Osteoblast (primary cell): ENCODE data around the gene HOXD13. TPM values are rescaled to one million over a fixed set of nuclear protein-coding genes. Genes with fewer than 3 reads are reported as not detected.

Experiments
- DNase-seq: peaks from one replicate; pipeline ENCODE4 v3.0.0; 2011; ENCODE audit warnings: low spot score, mixed read lengths; ENCODE audit not compliant: insufficient read length; ENCODE audit errors: missing footprints
- H2AFZ ChIP-seq: 2 replicates; pipeline ENCODE4 v1.6.0; 2011; ENCODE audit warnings: mild to moderate bottlenecking, low read length
- H3K27ac ChIP-seq: 2 replicates; pipeline ENCODE4 v1.5.1; 2011; ENCODE audit warnings: mild to moderate bottlenecking, low read depth, low read length, moderate library complexity
- H3K27me3 ChIP-seq: 2 replicates; pipeline ENCODE4 v1.6.0; 2012; ENCODE audit warnings: mild to moderate bottlenecking, control low read depth, inconsistent platforms, low read length, moderate library complexity; ENCODE audit not compliant: insufficient read depth
- H3K36me3 ChIP-seq: 2 replicates; pipeline ENCODE4 v1.5.1; 2011; ENCODE audit warnings: mild to moderate bottlenecking, low read length, control low read depth, moderate library complexity; ENCODE audit not compliant: insufficient read depth
- H3K4me1 ChIP-seq: 2 replicates; pipeline ENCODE4 v1.5.1; 2011; ENCODE audit warnings: mild to moderate bottlenecking, low read length, control low read depth, moderate library complexity; ENCODE audit not compliant: insufficient read depth
- H3K4me2 ChIP-seq: 2 replicates; pipeline ENCODE4 v1.6.0; 2011; ENCODE audit warnings: mild to moderate bottlenecking, low read length; ENCODE audit not compliant: insufficient read depth
- H3K4me3 ChIP-seq: fragments of 200-600 bp; sonication (generic); 3 replicates; pipeline ENCODE4 v1.5.1; 2012; ENCODE audit warnings: mild to moderate bottlenecking, low read length, inconsistent platforms; ENCODE audit not compliant: insufficient read depth
- H3K79me2 ChIP-seq: 2 replicates; pipeline ENCODE4 v1.6.0; 2012; ENCODE audit warnings: mild to moderate bottlenecking, low read length, control low read depth, inconsistent platforms; ENCODE audit not compliant: insufficient read depth
- H3K9me3 ChIP-seq: 2 replicates; pipeline ENCODE4 v1.5.1; 2011; ENCODE audit warnings: low read depth, low read length, control low read depth
- H4K20me1 ChIP-seq: 2 replicates; pipeline ENCODE4 v1.6.0; 2012; ENCODE audit warnings: mild to moderate bottlenecking, low read length, control low read depth; ENCODE audit not compliant: insufficient read depth
- total RNA-seq: library from RNA; depleted of rRNA; stranded (reverse); fragments of >200 nt; gene quantifications from 2 replicates; pipeline ENCODE4 v1.2.3, GENCODE V29; 2012
- TF ChIP-seq, protein P1 (sequence below): IDR thresholded peaks from 2 replicates; pipeline ENCODE4 v1.5.1; 2011; ENCODE audit warnings: mild to moderate bottlenecking, low read depth, low read length, moderate library complexity; ENCODE audit errors: extremely low read depth

Gene HOXD13
- total RNA-seq, 1 donor, result not detected

DNA sequence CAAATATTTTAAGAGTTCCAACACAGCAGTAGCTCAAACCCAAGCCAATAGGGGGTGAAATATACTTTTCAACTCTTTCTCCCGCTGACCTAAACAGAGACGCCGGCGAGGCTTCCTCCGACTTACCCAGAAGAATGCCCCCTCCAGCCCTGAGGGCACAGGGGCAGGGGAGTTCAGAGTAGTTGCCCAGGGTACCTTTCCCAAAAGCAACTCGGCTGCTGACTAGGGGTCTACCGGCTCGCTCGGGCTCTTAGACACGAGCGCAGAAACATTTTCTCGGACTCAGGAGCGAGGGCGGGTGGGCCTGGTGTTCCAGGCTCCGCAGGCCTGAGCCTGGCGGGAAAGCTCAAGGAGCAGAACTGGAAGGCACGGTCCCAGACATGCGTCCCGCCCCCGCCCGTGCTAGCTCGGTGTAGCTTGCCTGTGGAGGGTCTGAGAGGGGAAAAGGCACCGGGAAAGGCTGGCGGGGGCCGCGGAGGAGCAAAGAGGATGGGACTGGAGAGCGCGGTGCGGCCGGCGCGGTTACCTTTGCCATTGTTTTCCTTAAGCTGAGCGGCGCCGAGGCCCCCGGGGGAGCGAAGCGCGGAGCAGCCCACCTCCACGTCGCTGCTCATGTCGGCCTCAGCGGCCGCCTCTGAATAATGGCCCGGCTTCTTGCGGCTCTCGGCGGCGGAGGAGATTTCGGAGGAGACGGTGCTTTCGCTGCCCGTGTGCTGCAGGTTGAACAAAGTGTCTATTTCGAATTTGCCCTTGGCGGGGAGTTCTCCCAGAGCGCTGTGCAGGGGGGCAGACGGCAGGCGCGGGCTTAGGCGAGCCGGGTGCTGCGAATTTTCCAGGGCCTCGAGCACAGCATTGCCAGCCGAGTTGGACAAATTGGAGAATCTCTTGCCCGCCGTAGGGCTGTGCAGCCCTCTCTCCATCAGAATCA, 9.4 kb upstream of the HOXD13 start:
- Histone ChIP-seq H3K36me3 (no peaks in the 10 kb centered on the region), H4K20me1 (no peaks in the 10 kb centered on the region), H3K4me1 (no peaks in the 10 kb centered on the region), H3K27me3 (peaks cover 97% of the 10 kb centered on the region), H3K9me3 (no peaks in the 10 kb centered on the region), H2AFZ (no peak overlapping the region), H3K4me2 (no peak overlapping the region), H3K27ac (no peak overlapping the region), H3K4me3 (no peak overlapping the region), H3K79me2 (no peaks in the 10 kb centered on the region)
- DNase-seq, result peak; percentile 82
- TF ChIP-seq, protein P1, sequence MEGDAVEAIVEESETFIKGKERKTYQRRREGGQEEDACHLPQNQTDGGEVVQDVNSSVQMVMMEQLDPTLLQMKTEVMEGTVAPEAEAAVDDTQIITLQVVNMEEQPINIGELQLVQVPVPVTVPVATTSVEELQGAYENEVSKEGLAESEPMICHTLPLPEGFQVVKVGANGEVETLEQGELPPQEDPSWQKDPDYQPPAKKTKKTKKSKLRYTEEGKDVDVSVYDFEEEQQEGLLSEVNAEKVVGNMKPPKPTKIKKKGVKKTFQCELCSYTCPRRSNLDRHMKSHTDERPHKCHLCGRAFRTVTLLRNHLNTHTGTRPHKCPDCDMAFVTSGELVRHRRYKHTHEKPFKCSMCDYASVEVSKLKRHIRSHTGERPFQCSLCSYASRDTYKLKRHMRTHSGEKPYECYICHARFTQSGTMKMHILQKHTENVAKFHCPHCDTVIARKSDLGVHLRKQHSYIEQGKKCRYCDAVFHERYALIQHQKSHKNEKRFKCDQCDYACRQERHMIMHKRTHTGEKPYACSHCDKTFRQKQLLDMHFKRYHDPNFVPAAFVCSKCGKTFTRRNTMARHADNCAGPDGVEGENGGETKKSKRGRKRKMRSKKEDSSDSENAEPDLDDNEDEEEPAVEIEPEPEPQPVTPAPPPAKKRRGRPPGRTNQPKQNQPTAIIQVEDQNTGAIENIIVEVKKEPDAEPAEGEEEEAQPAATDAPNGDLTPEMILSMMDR, result no peak

- Histone ChIP-seq H3K4me2 (no peak within 1 kb of the TSS), H3K27ac (no peak within 1 kb of the TSS), H3K4me1 (no peaks in the 10 kb centered on the region), H3K27me3 (peaks cover 97% of the 10 kb centered on the region), H2AFZ (no peak within 1 kb of the TSS), H3K4me3 (no peak within 1 kb of the TSS), H3K9me3 (no peaks in the 10 kb centered on the region), H3K36me3 (no peaks in the 10 kb centered on the region), H3K79me2 (no peaks in the 10 kb centered on the region), H4K20me1 (no peaks in the 10 kb centered on the region)
- peak; percentile 82 for DNase-seq
- TF ChIP-seq, protein P1, result no peak
Measured at GRCh38 chr2:176083796-176084261, 8.7 kb upstream of the HOXD13 start, which contains the start of gene EVX2. EVX2 (minus strand) TSS chr2:176083962; CDS start chr2:176083776, 186 bp downstream.

GRCh38 chr2:176084611-176085119, 7.9 kb upstream of the HOXD13 start:
- TF ChIP-seq, protein P1, result no peak
- DNase-seq, result peak; percentile 91
- Histone ChIP-seq H4K20me1 (no peaks in the 10 kb centered on the region), H3K4me3 (no peak overlapping the region), H3K27ac (no peak overlapping the region), H3K36me3 (no peaks in the 10 kb centered on the region), H3K4me2 (no peak overlapping the region), H3K4me1 (no peaks in the 10 kb centered on the region), H2AFZ (no peak overlapping the region), H3K79me2 (no peaks in the 10 kb centered on the region), H3K9me3 (no peaks in the 10 kb centered on the region), H3K27me3 (peaks cover 97% of the 10 kb centered on the region)
